PC-3 (cell line): ENCODE data around the gene PAX7.

Source experiments
- CTCF ChIP-seq: fragments of 300-600 bp; sonication (generic); conservative IDR thresholded peaks from 2 replicates; pipeline ENCODE4 v1.5.1; 2017; ENCODE audit warnings: antibody characterized with exemption, low read depth, mild to moderate bottlenecking, low read length
- EZH2 ChIP-seq: fragments of 300-600 bp; sonication (generic); IDR thresholded peaks from one replicate; pipeline ENCODE4 v1.6.1; 2017; ENCODE audit warnings: antibody characterized with exemption, mild to moderate bottlenecking, low read length; ENCODE audit not compliant: unreplicated experiment

DNA sequence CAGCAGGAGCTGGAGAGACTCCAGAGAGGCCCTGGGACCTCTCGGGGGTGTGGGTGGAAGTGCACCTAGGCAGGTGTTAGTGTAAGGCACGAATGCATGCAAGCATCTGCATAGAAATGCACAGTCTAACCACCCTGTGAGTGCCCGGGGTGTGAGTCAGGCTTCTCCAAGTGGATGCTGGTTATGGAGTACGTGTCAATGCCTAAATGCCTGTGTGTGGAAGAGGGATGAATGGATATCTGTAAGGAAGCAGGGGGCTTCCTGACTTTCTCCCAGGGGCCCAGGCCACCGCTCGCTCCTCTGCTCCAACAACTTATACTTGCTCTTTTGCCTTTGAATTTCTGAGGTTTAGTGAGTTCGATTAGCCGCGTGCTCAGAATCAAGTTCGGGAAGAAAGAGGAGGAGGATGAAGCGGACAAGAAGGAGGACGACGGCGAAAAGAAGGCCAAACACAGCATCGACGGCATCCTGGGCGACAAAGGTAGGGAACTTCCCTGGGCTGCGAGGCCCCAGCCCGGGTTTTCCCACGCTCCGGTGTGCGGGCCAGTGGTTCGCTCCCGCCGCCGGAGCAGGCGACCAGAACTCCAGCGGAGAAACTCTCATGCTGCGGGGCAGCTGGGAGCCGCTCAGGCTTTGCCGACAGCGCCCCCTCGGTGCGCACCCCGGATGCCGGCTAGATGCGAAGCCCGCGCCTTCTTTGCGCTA, 5.4 kb downstream of the PAX7 start:
- no peak for TF ChIP-seq CTCF
- TF ChIP-seq EZH2 = no peak
